ENCODE results near the gene C1QL1. TPM values are rescaled to one million over a fixed set of nuclear protein-coding genes. Genes with fewer than 3 reads are reported as not detected.
A peak's percentile ranks its signal among the peaks of the same experiment; 100 is the strongest.

C1QL1 gene
- total and polyA plus RNA-seq, 9 of the 15 experiments (the other 6 are each of a cell fraction or from before 2014, with no cell fraction given) = 0.07 to 0.12 (median 0.09) TPM; not detected in 6

DNA sequence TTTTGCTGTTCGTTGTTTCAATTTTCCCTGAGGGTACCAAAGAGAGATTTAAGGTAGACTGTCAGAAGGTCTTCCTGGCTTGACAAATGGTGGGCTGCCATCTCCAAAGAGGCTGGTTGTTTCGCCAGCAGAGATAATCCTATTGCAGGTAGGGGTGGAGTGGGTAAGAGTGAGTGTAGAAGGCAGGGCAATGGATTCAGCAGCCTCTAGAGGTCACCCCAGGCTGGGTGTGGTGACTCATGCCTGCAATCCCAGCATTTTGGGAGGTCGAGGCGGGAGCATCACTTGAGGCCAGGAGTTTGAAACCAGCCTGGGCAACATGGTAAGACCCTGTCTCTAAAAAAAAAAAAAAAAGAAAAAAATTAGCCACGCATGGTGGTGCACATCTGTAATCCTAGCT, 48.7 kb upstream of the C1QL1 start (continued):
- TF ChIP-seq, protein P1, sequence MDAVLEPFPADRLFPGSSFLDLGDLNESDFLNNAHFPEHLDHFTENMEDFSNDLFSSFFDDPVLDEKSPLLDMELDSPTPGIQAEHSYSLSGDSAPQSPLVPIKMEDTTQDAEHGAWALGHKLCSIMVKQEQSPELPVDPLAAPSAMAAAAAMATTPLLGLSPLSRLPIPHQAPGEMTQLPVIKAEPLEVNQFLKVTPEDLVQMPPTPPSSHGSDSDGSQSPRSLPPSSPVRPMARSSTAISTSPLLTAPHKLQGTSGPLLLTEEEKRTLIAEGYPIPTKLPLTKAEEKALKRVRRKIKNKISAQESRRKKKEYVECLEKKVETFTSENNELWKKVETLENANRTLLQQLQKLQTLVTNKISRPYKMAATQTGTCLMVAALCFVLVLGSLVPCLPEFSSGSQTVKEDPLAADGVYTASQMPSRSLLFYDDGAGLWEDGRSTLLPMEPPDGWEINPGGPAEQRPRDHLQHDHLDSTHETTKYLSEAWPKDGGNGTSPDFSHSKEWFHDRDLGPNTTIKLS (IDR thresholded peaks at IDR 0.05; ENCODE audit: borderline replicate concordance, low read depth) = no peak
- TF ChIP-seq, protein P2, sequence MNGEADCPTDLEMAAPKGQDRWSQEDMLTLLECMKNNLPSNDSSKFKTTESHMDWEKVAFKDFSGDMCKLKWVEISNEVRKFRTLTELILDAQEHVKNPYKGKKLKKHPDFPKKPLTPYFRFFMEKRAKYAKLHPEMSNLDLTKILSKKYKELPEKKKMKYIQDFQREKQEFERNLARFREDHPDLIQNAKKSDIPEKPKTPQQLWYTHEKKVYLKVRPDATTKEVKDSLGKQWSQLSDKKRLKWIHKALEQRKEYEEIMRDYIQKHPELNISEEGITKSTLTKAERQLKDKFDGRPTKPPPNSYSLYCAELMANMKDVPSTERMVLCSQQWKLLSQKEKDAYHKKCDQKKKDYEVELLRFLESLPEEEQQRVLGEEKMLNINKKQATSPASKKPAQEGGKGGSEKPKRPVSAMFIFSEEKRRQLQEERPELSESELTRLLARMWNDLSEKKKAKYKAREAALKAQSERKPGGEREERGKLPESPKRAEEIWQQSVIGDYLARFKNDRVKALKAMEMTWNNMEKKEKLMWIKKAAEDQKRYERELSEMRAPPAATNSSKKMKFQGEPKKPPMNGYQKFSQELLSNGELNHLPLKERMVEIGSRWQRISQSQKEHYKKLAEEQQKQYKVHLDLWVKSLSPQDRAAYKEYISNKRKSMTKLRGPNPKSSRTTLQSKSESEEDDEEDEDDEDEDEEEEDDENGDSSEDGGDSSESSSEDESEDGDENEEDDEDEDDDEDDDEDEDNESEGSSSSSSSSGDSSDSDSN (IDR thresholded peaks at IDR 0.05; ENCODE audit: borderline replicate concordance in 1 of 2, low read depth in 2 of 2, low read length in 2 of 2) = no peak
- TF ChIP-seq, protein P3, sequence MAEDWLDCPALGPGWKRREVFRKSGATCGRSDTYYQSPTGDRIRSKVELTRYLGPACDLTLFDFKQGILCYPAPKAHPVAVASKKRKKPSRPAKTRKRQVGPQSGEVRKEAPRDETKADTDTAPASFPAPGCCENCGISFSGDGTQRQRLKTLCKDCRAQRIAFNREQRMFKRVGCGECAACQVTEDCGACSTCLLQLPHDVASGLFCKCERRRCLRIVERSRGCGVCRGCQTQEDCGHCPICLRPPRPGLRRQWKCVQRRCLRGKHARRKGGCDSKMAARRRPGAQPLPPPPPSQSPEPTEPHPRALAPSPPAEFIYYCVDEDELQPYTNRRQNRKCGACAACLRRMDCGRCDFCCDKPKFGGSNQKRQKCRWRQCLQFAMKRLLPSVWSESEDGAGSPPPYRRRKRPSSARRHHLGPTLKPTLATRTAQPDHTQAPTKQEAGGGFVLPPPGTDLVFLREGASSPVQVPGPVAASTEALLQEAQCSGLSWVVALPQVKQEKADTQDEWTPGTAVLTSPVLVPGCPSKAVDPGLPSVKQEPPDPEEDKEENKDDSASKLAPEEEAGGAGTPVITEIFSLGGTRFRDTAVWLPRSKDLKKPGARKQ (CRISPR knock-in tag; IDR thresholded peaks at IDR 0.05) = no peak
- 0 out of 2 replicates have a peak, but pooled peaks have one; percentile 31 for TF ChIP-seq CC2D1A (IDR thresholded peaks at IDR 0.05)
- TF ChIP-seq SRSF9 (IDR thresholded peaks at IDR 0.05; ENCODE audit: borderline replicate concordance, low read depth, low read length) = no peak
- 0 out of 2 replicates have a peak, but pooled peaks have one; percentile 13 for TF ChIP-seq CTBP1 (IDR thresholded peaks at IDR 0.05; ENCODE audit: borderline replicate concordance)
- no peak for TF ChIP-seq SMAD2 (IDR thresholded peaks at IDR 0.05; ENCODE audit: low read depth, low read length)
- TF ChIP-seq PHF20 (IDR thresholded peaks at IDR 0.05; ENCODE audit: partially characterized antibody) = peak; percentile 24
- no peak for TF ChIP-seq GABPB1 (CRISPR knock-in tag; IDR thresholded peaks at IDR 0.05)
- 0 out of 2 replicates have a peak, but pooled peaks have one; percentile 35 for TF ChIP-seq SMARCA4 (IDR thresholded peaks at IDR 0.05)
- peak; percentile 38; the same call in 1 of the 2 replicates for TF ChIP-seq DPF2 (IDR thresholded peaks at IDR 0.05)
- TF ChIP-seq SUPT5H (IDR thresholded peaks at IDR 0.05) = no peak
- TF ChIP-seq, protein P4, sequence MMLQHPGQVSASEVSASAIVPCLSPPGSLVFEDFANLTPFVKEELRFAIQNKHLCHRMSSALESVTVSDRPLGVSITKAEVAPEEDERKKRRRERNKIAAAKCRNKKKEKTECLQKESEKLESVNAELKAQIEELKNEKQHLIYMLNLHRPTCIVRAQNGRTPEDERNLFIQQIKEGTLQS (IDR thresholded peaks at IDR 0.05) = peak; percentile 86
- TF ChIP-seq, protein P4 (CRISPR knock-in tag; conservative IDR thresholded peaks at IDR 0.05) = no peak
- TF ChIP-seq, protein P5, sequence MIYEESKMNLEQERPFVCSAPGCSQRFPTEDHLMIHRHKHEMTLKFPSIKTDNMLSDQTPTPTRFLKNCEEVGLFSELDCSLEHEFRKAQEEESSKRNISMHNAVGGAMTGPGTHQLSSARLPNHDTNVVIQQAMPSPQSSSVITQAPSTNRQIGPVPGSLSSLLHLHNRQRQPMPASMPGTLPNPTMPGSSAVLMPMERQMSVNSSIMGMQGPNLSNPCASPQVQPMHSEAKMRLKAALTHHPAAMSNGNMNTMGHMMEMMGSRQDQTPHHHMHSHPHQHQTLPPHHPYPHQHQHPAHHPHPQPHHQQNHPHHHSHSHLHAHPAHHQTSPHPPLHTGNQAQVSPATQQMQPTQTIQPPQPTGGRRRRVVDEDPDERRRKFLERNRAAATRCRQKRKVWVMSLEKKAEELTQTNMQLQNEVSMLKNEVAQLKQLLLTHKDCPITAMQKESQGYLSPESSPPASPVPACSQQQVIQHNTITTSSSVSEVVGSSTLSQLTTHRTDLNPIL (CRISPR knock-in tag; IDR thresholded peaks at IDR 0.05) = no peak
- TF ChIP-seq RAD21 (CRISPR knock-in tag; conservative IDR thresholded peaks at IDR 0.05 in 1 of 2, IDR thresholded peaks at IDR 0.05 in 1 of 2) = peak in 1 of 2 experiments; percentile 46; a peak in 2 of 4 replicates
- TF ChIP-seq KLF1 (tag; IDR thresholded peaks at IDR 0.05) = no peak
- TF ChIP-seq, protein P6, sequence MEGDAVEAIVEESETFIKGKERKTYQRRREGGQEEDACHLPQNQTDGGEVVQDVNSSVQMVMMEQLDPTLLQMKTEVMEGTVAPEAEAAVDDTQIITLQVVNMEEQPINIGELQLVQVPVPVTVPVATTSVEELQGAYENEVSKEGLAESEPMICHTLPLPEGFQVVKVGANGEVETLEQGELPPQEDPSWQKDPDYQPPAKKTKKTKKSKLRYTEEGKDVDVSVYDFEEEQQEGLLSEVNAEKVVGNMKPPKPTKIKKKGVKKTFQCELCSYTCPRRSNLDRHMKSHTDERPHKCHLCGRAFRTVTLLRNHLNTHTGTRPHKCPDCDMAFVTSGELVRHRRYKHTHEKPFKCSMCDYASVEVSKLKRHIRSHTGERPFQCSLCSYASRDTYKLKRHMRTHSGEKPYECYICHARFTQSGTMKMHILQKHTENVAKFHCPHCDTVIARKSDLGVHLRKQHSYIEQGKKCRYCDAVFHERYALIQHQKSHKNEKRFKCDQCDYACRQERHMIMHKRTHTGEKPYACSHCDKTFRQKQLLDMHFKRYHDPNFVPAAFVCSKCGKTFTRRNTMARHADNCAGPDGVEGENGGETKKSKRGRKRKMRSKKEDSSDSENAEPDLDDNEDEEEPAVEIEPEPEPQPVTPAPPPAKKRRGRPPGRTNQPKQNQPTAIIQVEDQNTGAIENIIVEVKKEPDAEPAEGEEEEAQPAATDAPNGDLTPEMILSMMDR (IDR thresholded peaks at IDR 0.05 in 2 of 3, conservative IDR thresholded peaks at IDR 0.05 in 1 of 3; ENCODE audit: insufficient read depth in 2 of 3, low read depth in 1 of 3, low read length in 3 of 3) = peak; percentile 54 to 63 (median 57)
- no peak for TF ChIP-seq ZNF384 (IDR thresholded peaks at IDR 0.05; ENCODE audit: low read depth, low read length)
- no peak for TF ChIP-seq PTBP1 (IDR thresholded peaks at IDR 0.05; ENCODE audit: low read depth, low read length)

All from K562 (cell line).